ENCODE results near the gene CDK17. TPM values are rescaled to one million over a fixed set of nuclear protein-coding genes. Genes with fewer than 3 reads are reported as not detected.

The CDK17 gene
- total and polyA plus RNA-seq, 2 of the 8 experiments (the other 6 are each of a cell fraction or from before 2014, with no cell fraction given): 5.8 to 20.0 TPM

DNA sequence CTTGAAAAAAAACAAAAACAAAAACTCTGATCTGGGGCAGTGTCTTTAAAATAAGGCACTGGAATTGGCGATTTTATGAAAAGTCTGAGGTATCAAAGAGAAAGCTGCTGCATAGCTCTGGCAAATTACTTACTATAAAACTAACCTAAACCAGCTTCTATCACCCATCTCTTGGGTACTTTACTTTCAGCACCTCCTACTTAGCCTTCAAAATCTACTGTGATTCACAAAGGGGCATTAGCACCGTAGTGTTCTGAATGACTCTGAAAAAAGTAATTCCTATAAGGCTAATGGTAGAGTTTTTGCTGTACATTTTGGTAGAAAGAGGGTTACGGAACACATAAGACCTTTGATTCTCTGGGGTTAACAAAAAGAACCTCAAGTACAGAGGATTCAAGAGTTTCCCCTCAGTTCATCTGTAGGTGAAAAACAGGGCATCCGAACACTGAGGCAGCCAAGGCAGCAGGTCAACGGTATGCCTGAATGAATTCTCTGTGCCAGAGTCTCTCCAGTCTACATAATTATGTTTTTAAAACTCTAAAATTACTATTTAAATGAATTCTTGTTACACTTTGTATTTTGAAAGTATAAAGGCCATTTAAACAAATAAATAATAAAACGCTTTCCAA, 104.6 kb downstream of the CDK17 start (continued):
- TF ChIP-seq BACH1 (IDR thresholded peaks at IDR 0.05; ENCODE audit: low read length) (no peak), SP4 (IDR thresholded peaks at IDR 0.05; ENCODE audit: low read length) (no peak), EGR1 (IDR thresholded peaks at IDR 0.05; ENCODE audit: borderline replicate concordance, low read depth, low read length) (no peak)
